GM12865 (cell line): Measurements from ENCODE around the gene PRR23E.

Source experiments
- DNase-seq: peaks from one replicate; pipeline ENCODE4 v3.0.0; 2010; ENCODE audit warnings: low read depth
- H3K4me3 ChIP-seq: 2 replicates; pipeline ENCODE4 v1.5.1; 2011; ENCODE audit warnings: mild to moderate bottlenecking, low read depth, low read length, control low read depth
- CTCF ChIP-seq: IDR thresholded peaks from 2 replicates; pipeline ENCODE4 v1.5.1; 2011; ENCODE audit warnings: low read length, control low read depth, low read depth, inconsistent platforms; ENCODE audit not compliant: insufficient read depth; ENCODE audit errors: missing control alignments

Gene PRR23E

DNA sequence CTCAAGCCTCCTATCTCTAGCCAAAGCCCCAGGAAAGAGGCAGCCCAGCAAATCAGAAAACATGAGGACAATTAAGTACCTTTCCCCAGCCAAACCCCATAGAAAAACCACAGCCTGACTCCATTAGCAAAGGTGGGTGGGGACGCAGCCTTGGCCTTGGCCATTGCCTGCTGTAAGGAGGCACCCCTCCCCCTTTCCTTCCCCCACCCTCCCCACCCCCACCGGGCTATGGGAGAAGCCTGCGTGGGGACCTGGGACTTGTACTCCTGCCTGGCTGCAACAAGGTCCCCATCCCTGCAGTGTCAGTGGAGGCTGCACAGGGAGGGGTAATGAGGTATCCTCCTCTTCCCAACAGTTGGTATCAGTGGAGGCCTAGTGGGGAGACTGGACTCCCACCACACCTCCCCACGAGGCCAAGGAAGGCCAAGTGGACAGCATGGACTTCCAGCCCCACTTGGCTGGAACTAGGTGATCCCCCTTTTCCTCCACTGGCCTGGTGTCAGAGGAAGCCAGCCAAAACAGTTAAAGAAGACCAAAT lies 20.5 kb downstream of the PRR23E start:
- no peak for TF ChIP-seq CTCF
- DNase-seq, result no peak
- H3K4me3 ChIP-seq, result no peak overlapping the region

DNA sequence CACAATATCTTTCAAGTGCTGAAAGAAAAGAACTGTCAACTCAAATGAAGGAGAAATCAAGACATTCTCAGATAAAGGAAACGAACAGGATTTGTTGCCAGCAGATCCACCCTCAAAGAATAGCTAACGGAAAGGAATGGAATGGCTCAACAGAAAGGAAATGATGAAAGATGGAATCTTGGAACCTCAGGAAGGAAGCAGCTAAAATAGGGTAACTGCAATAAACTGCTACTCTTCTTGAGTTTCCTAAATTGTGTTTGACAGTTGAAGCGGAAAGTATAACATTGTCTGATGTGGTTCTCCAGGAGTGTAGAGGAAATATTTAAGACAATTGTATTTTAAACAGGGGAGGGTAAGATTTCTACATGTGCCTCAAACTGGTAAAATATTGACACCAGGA lies 22.0 kb downstream of the PRR23E start:
- no peak for TF ChIP-seq CTCF
- H3K4me3 ChIP-seq, result peak overlapping the region; percentile 17; the same call in 1 of the 2 replicates
- DNase-seq, result no peak

DNA sequence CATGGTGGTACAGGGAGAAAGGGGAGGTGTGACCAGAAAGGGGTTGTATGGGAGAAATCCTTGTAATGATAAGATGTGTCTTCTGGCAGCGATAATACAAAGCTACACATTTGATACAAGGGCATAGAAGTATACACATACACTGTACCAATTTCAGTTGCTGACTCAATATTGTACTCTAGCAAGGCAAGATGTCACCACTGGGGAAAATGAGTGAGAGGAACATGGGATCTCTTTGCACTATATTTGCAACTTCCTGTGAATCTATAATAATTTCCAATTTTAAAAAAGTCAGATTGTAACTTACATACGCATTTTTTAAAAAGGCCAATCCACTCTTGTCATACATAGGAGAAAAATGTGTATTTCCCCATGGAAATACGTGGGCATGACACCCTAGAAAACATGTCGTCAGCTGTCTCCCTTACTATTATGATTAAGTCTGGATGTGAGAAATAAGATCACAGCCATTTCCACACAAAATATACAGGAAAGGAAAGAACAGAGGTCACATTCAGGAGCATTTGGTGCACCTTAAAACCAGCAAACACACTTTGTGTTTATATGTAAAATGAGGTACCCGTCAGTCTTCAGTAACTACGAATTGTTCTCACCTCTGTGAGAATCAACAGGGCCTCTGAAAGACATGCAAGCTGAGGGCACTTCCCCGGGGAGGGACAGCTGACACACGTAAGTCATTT lies 22.9 kb downstream of the PRR23E start:
- peak overlapping the region; percentile 17; the same call in 1 of the 2 replicates for H3K4me3 ChIP-seq
- TF ChIP-seq CTCF, result no peak
- DNase-seq, result peak; percentile 50

DNA sequence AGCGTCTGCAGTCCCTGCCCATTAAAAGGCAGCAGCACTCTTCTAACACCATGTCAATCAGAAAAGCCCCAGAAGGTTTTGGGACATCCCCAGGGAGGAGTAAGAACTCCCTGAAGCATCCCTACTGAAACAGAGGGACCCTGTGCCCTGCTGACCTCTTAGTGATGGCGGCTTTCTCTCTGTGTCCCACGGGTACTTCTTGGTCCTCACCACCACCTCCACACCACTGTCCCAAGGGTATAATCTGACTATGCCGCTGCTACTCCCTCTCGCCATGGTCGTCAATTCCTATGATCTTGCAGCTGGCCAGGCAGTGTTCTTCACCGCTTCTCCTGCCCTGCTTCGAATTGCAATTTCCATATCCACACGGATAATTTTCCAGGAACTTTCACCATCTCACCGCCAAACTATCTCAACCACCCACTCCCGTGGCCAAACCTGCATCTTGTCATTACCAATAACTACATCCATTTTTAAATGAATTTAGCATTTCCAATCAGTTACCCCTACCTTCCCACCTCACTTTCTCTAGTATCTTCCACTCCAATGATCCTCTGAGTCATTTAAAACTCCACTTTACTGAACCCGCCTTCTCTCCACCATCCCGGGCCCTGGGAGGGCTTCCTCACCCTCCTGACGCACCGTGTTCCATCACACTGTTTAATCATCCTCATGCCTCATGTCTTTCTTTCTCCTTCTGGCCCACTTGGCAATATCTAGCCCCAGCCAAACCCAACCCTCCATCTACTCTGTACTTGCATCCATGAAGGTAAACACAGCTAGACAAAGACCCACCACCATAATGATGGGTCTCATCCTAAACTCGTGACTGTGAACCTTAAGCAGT lies 23.7 kb downstream of the PRR23E start:
- peak; percentile 90 for DNase-seq
- no peak for TF ChIP-seq CTCF
- H3K4me3 ChIP-seq, result peak overlapping the region; percentile 12

- DNase-seq, result peak; percentile 79
- TF ChIP-seq CTCF, result no peak
- peak overlapping the region; percentile 10 for H3K4me3 ChIP-seq
Measured at GRCh38 chr3:127217596-127218453, 24.9 kb downstream of the PRR23E start.

GRCh38 chr3:127218454-127218922 lies 25.6 kb downstream of the PRR23E start:
- no peak for DNase-seq
- H3K4me3 ChIP-seq, result peak overlapping the region; percentile 10; the same call in 1 of the 2 replicates

More at GRCh38 chr3:127218454-127218922, 25.6 kb downstream of the PRR23E start:
- TF ChIP-seq CTCF, result no peak
